Kidney (tissue), 14 donors: ENCODE measurements around the gene PXYLP1. TPM values are rescaled to one million over a fixed set of nuclear protein-coding genes. Genes with fewer than 3 reads are reported as not detected.
A peak's percentile ranks its signal among the peaks of the same experiment; 100 is the strongest.

ENCODE experiments used
- DNase-seq, 5 donors: peaks; one replicate each; pipeline ENCODE4 v3.0.0-alpha.2; 2013 to 2020
- FAIRE-seq: peaks from 2 replicates; lab custom pipeline; 2012; peaks lifted over from hg19 to GRCh38; lab: Jason Lieb, UNC
- H3K27ac ChIP-seq, 2 donors: one replicate each; pipeline ENCODE4 v1.7.0; 2013; ENCODE audit warnings: low read depth in 2 of 2, low read length in 2 of 2, inconsistent platforms in 1 of 2
- H3K27me3 ChIP-seq: one replicate; pipeline ENCODE4 v1.7.1; 2013; ENCODE audit warnings: low read length, inconsistent platforms; ENCODE audit not compliant: control insufficient read depth, insufficient read depth
- H3K36me3 ChIP-seq, 3 donors: one replicate each; pipeline versions ENCODE4 v1.7.0 to v1.7.1; 2013; ENCODE audit warnings: low read length in 3 of 3, control low read depth in 1 of 3, inconsistent platforms in 1 of 3; ENCODE audit not compliant: insufficient read depth in 3 of 3, control insufficient read depth in 2 of 3
- H3K4me1 ChIP-seq, 3 donors: one replicate each; pipeline versions ENCODE4 v1.7.0 to v1.7.1; 2013; ENCODE audit warnings: low read length in 3 of 3, inconsistent platforms in 1 of 3, low read depth in 1 of 3; ENCODE audit not compliant: control insufficient read depth in 2 of 3, insufficient read depth in 2 of 3
- H3K4me3 ChIP-seq, 3 donors: one replicate each; pipeline versions ENCODE4 v1.7.0 to v1.8.1; 2013; ENCODE audit warnings: low read length in 3 of 3, control low read depth in 1 of 3, inconsistent platforms in 1 of 3
- H3K9ac ChIP-seq, 3 donors: one replicate each; pipeline versions ENCODE4 v1.7.0 to v1.7.1; 2013; ENCODE audit warnings: low read length in 3 of 3, control low read depth in 1 of 3, inconsistent platforms in 1 of 3
- H3K9me3 ChIP-seq, 3 donors: one replicate each; pipeline versions ENCODE4 v1.7.0 to v1.7.1; 2013; ENCODE audit warnings: low read length in 3 of 3, control low read depth in 1 of 3, inconsistent platforms in 1 of 3; ENCODE audit not compliant: control insufficient read depth in 2 of 3, insufficient read depth in 1 of 3
- CTCF ChIP-seq: IDR thresholded peaks from 3 replicates; pipeline ENCODE4 v1.5.1; 2012; ENCODE audit warnings: mild to moderate bottlenecking, moderate library complexity, borderline replicate concordance; ENCODE audit not compliant: insufficient read depth; ENCODE audit errors: extremely low read depth
- intact Hi-C: fragments of 100-400 bp; cut with DNase I; formaldehyde crosslinking; loops from one replicate; pipeline ENCODE4 v1.11.1; 2022
- polyA plus RNA-seq: library from polyadenylated mRNA; stranded (reverse); fragments of 350-450 nt; fragmentation: Illumina TruSeq; extraction: RNeasy Lipid Tissue Mini Kit (QIAGEN cat#74804); gene quantifications from one replicate; pipeline ENCODE4 v1.2.3, GENCODE V29; 2014; ENCODE audit warnings: low read depth, low replicate concordance; ENCODE audit not compliant: insufficient read depth
- total RNA-seq: library from RNA; stranded (reverse); fragmentation: NEBNext Ultra II Directional; extraction: Animal tissue kit (Norgen Biotek cat#: 25700); gene quantifications from one replicate; pipeline ENCODE4 v1.2.1, GENCODE V29; 2021
- donor health status: control.
- donor health status: control.
- donor health status: control.
- donor health status: control.
- donor health status: control.
- donor health status: DM: yes; HTN: yes; CAD: no.
- donor health status: Normal renal cell carcinoma (clear cell type).

PXYLP1 gene
- total and polyA plus RNA-seq, 2 donors from 2014 or later: 5.4 to 11.9 TPM

- Histone ChIP-seq H3K9me3 (no peaks in the 10 kb centered on the region), H3K27ac (no peak overlapping the region), H3K4me1 (peaks cover 0 to 4% (median 3%) of the 10 kb centered on the region in 3 donors), H3K9ac (no peak overlapping the region), H3K27me3 (no peaks in the 10 kb centered on the region), H3K4me3 (no peak overlapping the region), H3K36me3 (no peaks in the 10 kb centered on the region)
- intact Hi-C loops: no loop called here
- DNase-seq: peak in 1 of 5 donors; percentile 27
- FAIRE-seq: no peak
- TF ChIP-seq CTCF: no peak
Observed at GRCh38 chr3:141336672-141337522, 105.3 kb downstream of the PXYLP1 start.

GRCh38 chr3:141337523-141337854, 105.9 kb downstream of the PXYLP1 start:
- Histone ChIP-seq H3K4me1 (peaks cover 0 to 4% (median 0%) of the 10 kb centered on the region in 3 donors), H3K27ac (no peak overlapping the region), H3K9ac (no peak overlapping the region), H3K9me3 (no peaks in the 10 kb centered on the region), H3K27me3 (no peaks in the 10 kb centered on the region), H3K4me3 (no peak overlapping the region), H3K36me3 (no peaks in the 10 kb centered on the region)
- no peak for TF ChIP-seq CTCF
- DNase-seq (no peak), FAIRE-seq (no peak)
- intact Hi-C loops: no loop called here

- no peak for FAIRE-seq
- Histone ChIP-seq H3K36me3 (no peaks in the 10 kb centered on the region), H3K9ac (no peak overlapping the region), H3K4me1 (peaks cover 0 to 4% (median 0%) of the 10 kb centered on the region in 3 donors), H3K27ac (no peak overlapping the region), H3K9me3 (no peaks in the 10 kb centered on the region), H3K4me3 (no peak overlapping the region), H3K27me3 (no peaks in the 10 kb centered on the region)
- no peak for DNase-seq
- intact Hi-C loops: no loop called here
- TF ChIP-seq CTCF: no peak
Observed at GRCh38 chr3:141337991-141338390, 106.4 kb downstream of the PXYLP1 start.
